Measurements from ENCODE around the gene NHLH1.
A peak's percentile ranks its signal among the peaks of the same experiment; 100 is the strongest.

Gene NHLH1

GRCh38 chr1:160342953-160343869 is 23.7 kb upstream of the NHLH1 start, which contains the start of the genes COPA and NCSTN:
Gene COPA (minus strand): TSS chr1:160343250. CDS start chr1:160343170, 80 bp downstream.
Gene NCSTN (plus strand): TSS chr1:160343383. CDS start chr1:160343397, 14 bp downstream.
- TF ChIP-seq CTCF (IDR thresholded peaks at IDR 0.05; ENCODE audit: insufficient read depth, low read length, poor library complexity, severe bottlenecking): no peak
- Histone ChIP-seq H3K4me3 (replicated peaks; ENCODE audit: low read depth, low read length) (peak within 1 kb of the TSS; percentile 96), H3K36me3 (ENCODE audit: control insufficient read depth, insufficient read depth, low read length) (peaks cover 5% of the 10 kb centered on the region), H3K27me3 (replicated peaks; ENCODE audit: control insufficient read depth, insufficient read depth, low read length) (no peaks in the 10 kb centered on the region)
- DNase-seq (ENCODE audit: extremely low read depth, insufficient read length): peak; percentile 91

- H3K4me3 ChIP-seq (replicated peaks; ENCODE audit: low read depth, low read length): peak overlapping the region; percentile 96
- DNase-seq (ENCODE audit: extremely low read depth, insufficient read length): no peak
- H3K36me3 ChIP-seq (ENCODE audit: control insufficient read depth, insufficient read depth, low read length): peaks cover 6% of the 10 kb centered on the region
- H3K27me3 ChIP-seq (replicated peaks; ENCODE audit: control insufficient read depth, insufficient read depth, low read length): no peaks in the 10 kb centered on the region
- no peak for TF ChIP-seq CTCF (IDR thresholded peaks at IDR 0.05; ENCODE audit: insufficient read depth, low read length, poor library complexity, severe bottlenecking)
These were observed 22.6 kb upstream of the NHLH1 start for GRCh38 chr1:160344241-160344640.

- no peak for DNase-seq (ENCODE audit: extremely low read depth, insufficient read length)
- H3K27me3 ChIP-seq (replicated peaks; ENCODE audit: control insufficient read depth, insufficient read depth, low read length): no peaks in the 10 kb centered on the region
- H3K4me3 ChIP-seq (replicated peaks; ENCODE audit: low read depth, low read length): no peak overlapping the region
- no peak for TF ChIP-seq CTCF (IDR thresholded peaks at IDR 0.05; ENCODE audit: insufficient read depth, low read length, poor library complexity, severe bottlenecking)
- H3K36me3 ChIP-seq (ENCODE audit: control insufficient read depth, insufficient read depth, low read length): peaks cover 8% of the 10 kb centered on the region
These were observed 21.9 kb upstream of the NHLH1 start for GRCh38 chr1:160344936-160345335.

GRCh38 chr1:160346463-160346862 is 20.4 kb upstream of the NHLH1 start:
- TF ChIP-seq CTCF (IDR thresholded peaks at IDR 0.05; ENCODE audit: insufficient read depth, low read length, poor library complexity, severe bottlenecking): no peak
- Histone ChIP-seq H3K36me3 (ENCODE audit: control insufficient read depth, insufficient read depth, low read length) (peaks cover 18% of the 10 kb centered on the region), H3K4me3 (replicated peaks; ENCODE audit: low read depth, low read length) (no peak overlapping the region), H3K27me3 (replicated peaks; ENCODE audit: control insufficient read depth, insufficient read depth, low read length) (no peaks in the 10 kb centered on the region)
- no peak for DNase-seq (ENCODE audit: extremely low read depth, insufficient read length)

- no peak for TF ChIP-seq CTCF (IDR thresholded peaks at IDR 0.05; ENCODE audit: insufficient read depth, low read length, poor library complexity, severe bottlenecking)
- DNase-seq (ENCODE audit: extremely low read depth, insufficient read length): peak; percentile 38
- peaks cover 23% of the 10 kb centered on the region for H3K36me3 ChIP-seq (ENCODE audit: control insufficient read depth, insufficient read depth, low read length)
- H3K4me3 ChIP-seq (replicated peaks; ENCODE audit: low read depth, low read length): no peak overlapping the region
- H3K27me3 ChIP-seq (replicated peaks; ENCODE audit: control insufficient read depth, insufficient read depth, low read length): no peaks in the 10 kb centered on the region
These were observed 19.9 kb upstream of the NHLH1 start for GRCh38 chr1:160346958-160347357.
